Effector CD8-positive, alpha-beta T cell (primary cell): ENCODE measurements around the gene RNF169.

Experiments used
- DNase-seq: peaks from one replicate; lab custom pipeline; 2025; lab: John Stamatoyannopoulos, UW

The RNF169 gene

GRCh38 chr11:74877132-74877531, 128.5 kb downstream of the RNF169 start:
- no peak for DNase-seq
